Endothelial cell (in vitro differentiated cells): Measurements from ENCODE around the gene CACNA1F. TPM values are rescaled to one million over a fixed set of nuclear protein-coding genes. Genes with fewer than 3 reads are reported as not detected.

Experiments used
- DNase-seq: peaks from one replicate; pipeline ENCODE4 v3.0.0; 2021; ENCODE audit warnings: low spot score
- H3K27ac Mint-ChIP-seq: one replicate; pipeline ENCODE4 v1.8.0; 2021; ENCODE audit warnings: mixed read lengths, inconsistent platforms; ENCODE audit not compliant: unreplicated experiment
- H3K27me3 Mint-ChIP-seq: one replicate; pipeline ENCODE4 v1.8.0; 2021; ENCODE audit warnings: mild to moderate bottlenecking, moderate library complexity, mixed read lengths, inconsistent platforms; ENCODE audit not compliant: unreplicated experiment
- H3K36me3 Mint-ChIP-seq: one replicate; pipeline ENCODE4 v1.8.0; 2021; ENCODE audit warnings: mild to moderate bottlenecking, low read depth, mixed read lengths, inconsistent platforms; ENCODE audit not compliant: unreplicated experiment
- H3K4me1 Mint-ChIP-seq: one replicate; pipeline ENCODE4 v1.8.0; 2021; ENCODE audit warnings: mild to moderate bottlenecking, mixed read lengths, inconsistent platforms; ENCODE audit not compliant: unreplicated experiment
- H3K4me3 Mint-ChIP-seq: one replicate; pipeline ENCODE4 v1.8.0; 2021; ENCODE audit warnings: mild to moderate bottlenecking, mixed read lengths, inconsistent platforms; ENCODE audit not compliant: unreplicated experiment
- H3K9me3 Mint-ChIP-seq: one replicate; pipeline ENCODE4 v1.8.0; 2021; ENCODE audit warnings: mixed read lengths, inconsistent platforms; ENCODE audit not compliant: unreplicated experiment
- CTCF ChIP-seq: fragments of 200-600 bp; sonication (generic); IDR thresholded peaks from one replicate; pipeline ENCODE4 v1.5.0; 2021; ENCODE audit warnings: antibody characterized with exemption; ENCODE audit not compliant: unreplicated experiment
- total RNA-seq: library from RNA; stranded (reverse); fragmentation: NEBNext Ultra II Directional; extraction: Animal tissue kit (Norgen Biotek cat#: 25700); gene quantifications from one replicate; pipeline ENCODE4 v1.2.1, GENCODE V29; 2021; ENCODE audit not compliant: unreplicated experiment

Gene CACNA1F
- total RNA-seq, 1 donor from 2014 or later = 0.59 TPM

GRCh38 chrX:49247916-49248811 lies 15.0 kb upstream of the CACNA1F start:
- peaks cover 12% of the 10 kb centered on the region for H3K36me3 Mint-ChIP-seq
- no peak overlapping the region for H3K27ac Mint-ChIP-seq
- no peaks in the 10 kb centered on the region for H3K4me1 Mint-ChIP-seq
- no peak for DNase-seq
- no peak for TF ChIP-seq CTCF
- no peaks in the 10 kb centered on the region for H3K9me3 Mint-ChIP-seq
- peaks cover 2% of the 10 kb centered on the region for H3K27me3 Mint-ChIP-seq
- no peak overlapping the region for H3K4me3 Mint-ChIP-seq

- Mint-ChIP-seq H3K4me3 (no peak overlapping the region), H3K4me1 (no peaks in the 10 kb centered on the region), H3K9me3 (no peaks in the 10 kb centered on the region), H3K27me3 (peaks cover 2% of the 10 kb centered on the region), H3K27ac (no peak overlapping the region), H3K36me3 (peaks cover 12% of the 10 kb centered on the region)
- DNase-seq = no peak
- TF ChIP-seq CTCF = no peak
Observed at GRCh38 chrX:49247346-49247745, 14.2 kb upstream of the CACNA1F start.

GRCh38 chrX:49246541-49246940 lies 13.4 kb upstream of the CACNA1F start:
- H3K27me3 Mint-ChIP-seq = peaks cover 2% of the 10 kb centered on the region
- H3K4me1 Mint-ChIP-seq = no peaks in the 10 kb centered on the region
- no peak overlapping the region for H3K4me3 Mint-ChIP-seq
- TF ChIP-seq CTCF = no peak
- H3K36me3 Mint-ChIP-seq = peaks cover 12% of the 10 kb centered on the region
- H3K9me3 Mint-ChIP-seq = no peaks in the 10 kb centered on the region
- no peak overlapping the region for H3K27ac Mint-ChIP-seq
- no peak for DNase-seq

GRCh38 chrX:49244207-49244606 lies 11.1 kb upstream of the CACNA1F start:
- Mint-ChIP-seq H3K9me3 (no peaks in the 10 kb centered on the region), H3K36me3 (peaks cover 8% of the 10 kb centered on the region), H3K27ac (no peak overlapping the region), H3K4me3 (no peak overlapping the region), H3K4me1 (peaks cover 2% of the 10 kb centered on the region), H3K27me3 (no peaks in the 10 kb centered on the region)
- no peak for TF ChIP-seq CTCF
- no peak for DNase-seq

- H3K9me3 Mint-ChIP-seq = no peaks in the 10 kb centered on the region
Observed at GRCh38 chrX:49243166-49243565, 10.0 kb upstream of the CACNA1F start.

More at GRCh38 chrX:49243166-49243565, 10.0 kb upstream of the CACNA1F start:
- peaks cover 2% of the 10 kb centered on the region for H3K4me1 Mint-ChIP-seq
- DNase-seq = no peak
- no peak for TF ChIP-seq CTCF
- H3K27me3 Mint-ChIP-seq = no peaks in the 10 kb centered on the region
- H3K4me3 Mint-ChIP-seq = no peak overlapping the region
- H3K27ac Mint-ChIP-seq = no peak overlapping the region
- H3K36me3 Mint-ChIP-seq = peaks cover 8% of the 10 kb centered on the region
